Neural progenitor cell (in vitro differentiated cells): ENCODE results near the gene ANAPC15. TPM values are rescaled to one million over a fixed set of nuclear protein-coding genes. Genes with fewer than 3 reads are reported as not detected.

Experiments
- DNase-seq: peaks from one replicate; pipeline ENCODE4 v3.0.0-alpha.2; 2016; ENCODE audit warnings: low spot score
- H2AFZ ChIP-seq: fragments of 200-600 bp; sonication (generic); replicated peaks from 2 replicates; pipeline ENCODE4 v1.6.1; 2016; ENCODE audit warnings: antibody characterized with exemption
- H3F3A ChIP-seq: fragments of 200-600 bp; sonication (generic); 2 replicates; pipeline ENCODE4 v1.6.1; 2016; ENCODE audit warnings: antibody characterized with exemption, low read depth
- H3K27ac ChIP-seq: fragments of 200-600 bp; sonication (generic); 2 replicates; pipeline ENCODE4 v1.5.1; 2016; ENCODE audit warnings: mild to moderate bottlenecking
- H3K27me3 ChIP-seq: fragments of 200-600 bp; sonication (generic); 2 replicates; pipeline ENCODE4 v1.6.1; 2016; ENCODE audit warnings: mild to moderate bottlenecking, moderate library complexity
- H3K36me3 ChIP-seq: fragments of 200-600 bp; sonication (generic); 2 replicates; pipeline ENCODE4 v1.5.1; 2016
- H3K4me1 ChIP-seq: fragments of 200-600 bp; sonication (generic); 2 replicates; pipeline ENCODE4 v1.6.1; 2016; ENCODE audit warnings: mixed run types
- H3K4me2 ChIP-seq: fragments of 200-600 bp; sonication (generic); 2 replicates; pipeline ENCODE4 v1.6.1; 2016
- H3K4me3 ChIP-seq: fragments of 200-600 bp; sonication (generic); 2 replicates; pipeline ENCODE4 v1.5.1; 2016
- H3K79me2 ChIP-seq: fragments of 200-600 bp; sonication (generic); 2 replicates; pipeline ENCODE4 v1.6.1; 2016; ENCODE audit warnings: low read depth
- H3K9ac ChIP-seq: fragments of 200-600 bp; sonication (generic); 2 replicates; pipeline ENCODE4 v1.6.1; 2016
- H3K9me3 ChIP-seq: fragments of 200-600 bp; sonication (generic); 2 replicates; pipeline ENCODE4 v1.5.1; 2016; ENCODE audit warnings: low read depth
- H4K20me1 ChIP-seq: fragments of 200-600 bp; sonication (generic); 2 replicates; pipeline ENCODE4 v1.6.1; 2016; ENCODE audit warnings: low read depth
- H3K27ac Mint-ChIP-seq: 3 replicates; pipeline ENCODE4 v1.8.0; 2021; ENCODE audit warnings: mixed read lengths
- H3K27me3 Mint-ChIP-seq: 2 replicates; pipeline ENCODE4 v1.8.0; 2022; ENCODE audit warnings: low read depth, mild to moderate bottlenecking, inconsistent platforms, moderate library complexity, mixed read lengths; ENCODE audit not compliant: insufficient read depth
- H3K36me3 Mint-ChIP-seq: 3 replicates; pipeline ENCODE4 v1.8.0; 2021; ENCODE audit warnings: mixed read lengths
- H3K4me1 Mint-ChIP-seq: 3 replicates; pipeline ENCODE4 v1.8.0; 2021; ENCODE audit warnings: mixed read lengths
- H3K4me3 Mint-ChIP-seq: 3 replicates; pipeline ENCODE4 v1.8.0; 2021; ENCODE audit warnings: mild to moderate bottlenecking, moderate library complexity, mixed read lengths
- H3K9me3 Mint-ChIP-seq: 3 replicates; pipeline ENCODE4 v1.8.0; 2020; ENCODE audit warnings: mixed read lengths
- EZH2 ChIP-seq: fragments of 200-600 bp; sonication (generic); IDR thresholded peaks from 2 replicates; pipeline ENCODE4 v1.6.1; 2017; ENCODE audit warnings: antibody characterized with exemption, mild to moderate bottlenecking, moderate library complexity
- EZH2phosphoT487 ChIP-seq: fragments of 200-600 bp; sonication (generic); IDR thresholded peaks from 2 replicates; pipeline ENCODE4 v1.6.1; 2017; ENCODE audit warnings: antibody characterized with exemption
- total RNA-seq: library from RNA; depleted of rRNA; stranded (reverse); fragments of >200 nt; gene quantifications from 2 replicates; pipeline ENCODE4 v1.2.3, GENCODE V29; 2015; ENCODE audit warnings: low replicate concordance
- TF ChIP-seq, protein P1 (sequence below): fragments of 200-600 bp; sonication (generic); IDR thresholded peaks from 2 replicates; pipeline ENCODE4 v1.5.1; 2017; ENCODE audit warnings: antibody characterized with exemption, mild to moderate bottlenecking

ANAPC15 gene
- total RNA-seq, 1 donor from 2014 or later, result 45.6 TPM

- no peak for DNase-seq
- TF ChIP-seq EZH2, result no peak
- TF ChIP-seq, protein P1, sequence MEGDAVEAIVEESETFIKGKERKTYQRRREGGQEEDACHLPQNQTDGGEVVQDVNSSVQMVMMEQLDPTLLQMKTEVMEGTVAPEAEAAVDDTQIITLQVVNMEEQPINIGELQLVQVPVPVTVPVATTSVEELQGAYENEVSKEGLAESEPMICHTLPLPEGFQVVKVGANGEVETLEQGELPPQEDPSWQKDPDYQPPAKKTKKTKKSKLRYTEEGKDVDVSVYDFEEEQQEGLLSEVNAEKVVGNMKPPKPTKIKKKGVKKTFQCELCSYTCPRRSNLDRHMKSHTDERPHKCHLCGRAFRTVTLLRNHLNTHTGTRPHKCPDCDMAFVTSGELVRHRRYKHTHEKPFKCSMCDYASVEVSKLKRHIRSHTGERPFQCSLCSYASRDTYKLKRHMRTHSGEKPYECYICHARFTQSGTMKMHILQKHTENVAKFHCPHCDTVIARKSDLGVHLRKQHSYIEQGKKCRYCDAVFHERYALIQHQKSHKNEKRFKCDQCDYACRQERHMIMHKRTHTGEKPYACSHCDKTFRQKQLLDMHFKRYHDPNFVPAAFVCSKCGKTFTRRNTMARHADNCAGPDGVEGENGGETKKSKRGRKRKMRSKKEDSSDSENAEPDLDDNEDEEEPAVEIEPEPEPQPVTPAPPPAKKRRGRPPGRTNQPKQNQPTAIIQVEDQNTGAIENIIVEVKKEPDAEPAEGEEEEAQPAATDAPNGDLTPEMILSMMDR, result no peak
- no peak for TF ChIP-seq EZH2phosphoT487
- H2AFZ ChIP-seq, result no peak overlapping the region
- H3K4me1 Mint-ChIP-seq, result peaks cover 21% of the 10 kb centered on the region
- no peak overlapping the region for H3K4me3 Mint-ChIP-seq
- peaks cover 9% of the 10 kb centered on the region for H3K27me3 Mint-ChIP-seq
- no peaks in the 10 kb centered on the region for H3K9me3 Mint-ChIP-seq
- no peaks in the 10 kb centered on the region for H3K27me3 ChIP-seq
- H3K27ac ChIP-seq, result no peak overlapping the region
- no peaks in the 10 kb centered on the region for H3K36me3 ChIP-seq
- H3K36me3 Mint-ChIP-seq, result peaks cover 10% of the 10 kb centered on the region
- peaks cover 39% of the 10 kb centered on the region for H3K79me2 ChIP-seq
- H3K4me3 ChIP-seq, result no peak overlapping the region
- H3K4me2 ChIP-seq, result no peak overlapping the region
- H3K9me3 ChIP-seq, result no peaks in the 10 kb centered on the region
- H4K20me1 ChIP-seq, result peaks cover 13% of the 10 kb centered on the region
- H3F3A ChIP-seq, result peaks cover 3% of the 10 kb centered on the region
- peaks cover 9% of the 10 kb centered on the region for H3K4me1 ChIP-seq
- no peak overlapping the region for H3K27ac Mint-ChIP-seq
- no peak overlapping the region for H3K9ac ChIP-seq
Measured at GRCh38 chr11:72098741-72099140, 13.8 kb downstream of the ANAPC15 start.

DNA sequence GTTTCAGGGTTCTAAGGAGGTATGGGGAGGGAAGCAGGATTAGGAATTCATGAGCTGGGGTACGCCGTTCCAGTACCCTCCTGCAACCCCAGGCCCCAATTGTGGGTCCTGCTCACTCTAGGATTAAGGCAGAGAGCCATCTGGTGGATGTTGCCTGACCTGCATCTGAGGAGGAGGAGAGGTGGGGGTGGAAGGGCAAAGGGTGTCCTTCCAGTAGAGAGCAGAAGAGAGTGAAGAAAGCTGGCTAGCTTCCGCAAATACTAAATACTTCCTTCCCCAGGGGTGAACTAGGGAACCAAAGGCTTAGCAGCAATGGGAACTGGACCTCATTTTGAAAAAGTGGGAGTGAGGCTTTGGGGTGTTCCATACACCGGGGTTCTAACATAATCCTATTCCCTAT, 21.2 kb downstream of the ANAPC15 start:
- no peaks in the 10 kb centered on the region for H3K27me3 ChIP-seq
- TF ChIP-seq, protein P1, result peak; percentile 89
- TF ChIP-seq EZH2phosphoT487, result no peak
- H3K27me3 Mint-ChIP-seq, result peaks cover 5% of the 10 kb centered on the region
- no peak overlapping the region for H3K9ac ChIP-seq
- no peak overlapping the region for H3K27ac ChIP-seq
- H3K4me1 ChIP-seq, result peaks cover 2% of the 10 kb centered on the region
- no peak overlapping the region for H3K4me3 Mint-ChIP-seq
- peak; percentile 88 for DNase-seq
- peaks cover 5% of the 10 kb centered on the region for H3K4me1 Mint-ChIP-seq
- no peak overlapping the region for H2AFZ ChIP-seq
- H3K79me2 ChIP-seq, result no peaks in the 10 kb centered on the region
- no peak overlapping the region for H3K4me2 ChIP-seq
- no peaks in the 10 kb centered on the region for H3K9me3 ChIP-seq
- H3F3A ChIP-seq, result peaks cover 13% of the 10 kb centered on the region
- no peaks in the 10 kb centered on the region for H3K36me3 ChIP-seq
- H3K27ac Mint-ChIP-seq, result peak overlapping the region; percentile 57
- H4K20me1 ChIP-seq, result no peaks in the 10 kb centered on the region
- H3K36me3 Mint-ChIP-seq, result peaks cover 3% of the 10 kb centered on the region
- no peaks in the 10 kb centered on the region for H3K9me3 Mint-ChIP-seq
- no peak overlapping the region for H3K4me3 ChIP-seq

DNA sequence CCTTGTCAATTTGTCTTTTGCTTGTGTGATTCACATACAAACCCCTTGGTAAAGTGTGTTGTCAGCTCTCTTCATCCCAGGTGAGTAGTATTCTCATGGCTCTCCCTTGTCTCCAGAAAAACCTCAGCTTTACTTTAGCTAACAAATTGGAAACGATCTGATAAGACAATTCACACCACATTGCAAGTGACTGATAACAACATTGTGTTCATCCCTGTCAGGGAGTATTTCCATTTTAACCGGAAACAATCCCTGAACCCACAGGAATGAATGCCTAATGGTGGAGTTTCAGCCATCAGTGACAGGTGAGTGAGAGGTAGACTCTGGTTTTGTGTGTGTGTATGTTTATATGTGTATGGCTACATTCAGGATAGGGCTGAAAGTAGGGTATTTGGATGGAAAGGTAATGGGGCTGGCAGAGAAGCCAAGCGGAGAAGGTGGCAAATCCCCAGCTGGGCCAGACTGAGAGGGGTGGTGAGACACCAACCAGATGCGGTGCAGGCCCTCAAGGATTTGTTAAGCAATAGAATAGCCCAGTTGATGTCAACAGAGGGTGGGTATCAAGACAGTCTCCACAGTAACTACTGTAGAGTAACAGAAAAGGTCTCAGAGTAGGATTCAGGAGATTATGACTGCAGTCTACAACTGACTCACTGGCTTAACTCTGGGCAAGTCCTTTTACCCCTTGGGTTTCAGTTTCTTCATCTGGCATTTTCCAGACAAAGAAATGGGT, 24.3 kb downstream of the ANAPC15 start:
- Mint-ChIP-seq H3K27ac (no peak overlapping the region), H3K9me3 (no peaks in the 10 kb centered on the region), H3K27me3 (peaks cover 5% of the 10 kb centered on the region), H3K4me1 (peaks cover 10% of the 10 kb centered on the region), H3K36me3 (no peaks in the 10 kb centered on the region), H3K4me3 (no peak overlapping the region)
- peaks cover 24% of the 10 kb centered on the region for H3F3A ChIP-seq
- no peak overlapping the region for H2AFZ ChIP-seq
- H3K79me2 ChIP-seq, result no peaks in the 10 kb centered on the region
- no peak overlapping the region for H3K9ac ChIP-seq
- peaks cover 9% of the 10 kb centered on the region for H3K4me1 ChIP-seq
- H4K20me1 ChIP-seq, result no peaks in the 10 kb centered on the region
- no peak overlapping the region for H3K4me3 ChIP-seq
- TF ChIP-seq, protein P1, result no peak
- TF ChIP-seq EZH2phosphoT487, result no peak
- H3K27ac ChIP-seq, result no peak overlapping the region
- no peaks in the 10 kb centered on the region for H3K9me3 ChIP-seq
- no peak overlapping the region for H3K4me2 ChIP-seq
- no peaks in the 10 kb centered on the region for H3K27me3 ChIP-seq
- DNase-seq, result no peak
- no peaks in the 10 kb centered on the region for H3K36me3 ChIP-seq
